T-helper 17 cell (primary cell): ENCODE measurements around the gene PRR13. TPM values are rescaled to one million over a fixed set of nuclear protein-coding genes. Genes with fewer than 3 reads are reported as not detected.

Source experiments
- ATAC-seq: fragments of 150-1000 bp; cut with Tn5 transposase; 2 replicates; pipeline ENCODE4 v1.10.0; 2021; ENCODE audit warnings: mild to moderate bottlenecking, moderate library complexity
- DNase-seq, 3 donors: peaks; one replicate each; pipeline versions ENCODE4 v3.0.0 to v3.0.0-alpha.2; 2020 to 2021
- H3K9me3 ChIP-seq: one replicate; pipeline ENCODE4 v1.7.0; 2013; ENCODE audit warnings: low read length, mild to moderate bottlenecking; ENCODE audit not compliant: control insufficient read depth, poor library complexity, severe bottlenecking
- H3K27ac Mint-ChIP-seq: one replicate; pipeline ENCODE4 v1.8.0; 2022; ENCODE audit warnings: mild to moderate bottlenecking, moderate library complexity, mixed read lengths
- H3K27me3 Mint-ChIP-seq: one replicate; pipeline ENCODE4 v1.8.0; 2022; ENCODE audit warnings: mixed read lengths
- H3K36me3 Mint-ChIP-seq: one replicate; pipeline ENCODE4 v1.8.0; 2022; ENCODE audit warnings: low read depth, mixed read lengths
- H3K4me1 Mint-ChIP-seq: one replicate; pipeline ENCODE4 v1.8.0; 2022; ENCODE audit warnings: mild to moderate bottlenecking, mixed read lengths
- H3K4me3 Mint-ChIP-seq: one replicate; pipeline ENCODE4 v1.8.0; 2022; ENCODE audit warnings: mild to moderate bottlenecking, moderate library complexity, mixed read lengths
- total RNA-seq, 4 donors: library from RNA in 2 of 4; stranded (reverse) in 2 of 4; gene quantifications; one replicate each; pipeline ENCODE4 v1.2.3 and lab custom pipeline; 2022 to 2026

PRR13 gene
- total RNA-seq, 2 donors from 2014 or later: 168 to 188 TPM

GRCh38 chr12:53452159-53453077 lies 10.9 kb downstream of the PRR13 start:
- Mint-ChIP-seq H3K4me1 (peaks cover 30% of the 10 kb centered on the region), H3K4me3 (peak overlapping the region; percentile 97), H3K27ac (peak overlapping the region; percentile 93), H3K36me3 (peaks cover 4% of the 10 kb centered on the region), H3K27me3 (no peaks in the 10 kb centered on the region)
- DNase-seq: peak; percentile 61 to 67 (median 64)
- no peaks in the 10 kb centered on the region for H3K9me3 ChIP-seq
- ATAC-seq: peak; percentile 44

DNA sequence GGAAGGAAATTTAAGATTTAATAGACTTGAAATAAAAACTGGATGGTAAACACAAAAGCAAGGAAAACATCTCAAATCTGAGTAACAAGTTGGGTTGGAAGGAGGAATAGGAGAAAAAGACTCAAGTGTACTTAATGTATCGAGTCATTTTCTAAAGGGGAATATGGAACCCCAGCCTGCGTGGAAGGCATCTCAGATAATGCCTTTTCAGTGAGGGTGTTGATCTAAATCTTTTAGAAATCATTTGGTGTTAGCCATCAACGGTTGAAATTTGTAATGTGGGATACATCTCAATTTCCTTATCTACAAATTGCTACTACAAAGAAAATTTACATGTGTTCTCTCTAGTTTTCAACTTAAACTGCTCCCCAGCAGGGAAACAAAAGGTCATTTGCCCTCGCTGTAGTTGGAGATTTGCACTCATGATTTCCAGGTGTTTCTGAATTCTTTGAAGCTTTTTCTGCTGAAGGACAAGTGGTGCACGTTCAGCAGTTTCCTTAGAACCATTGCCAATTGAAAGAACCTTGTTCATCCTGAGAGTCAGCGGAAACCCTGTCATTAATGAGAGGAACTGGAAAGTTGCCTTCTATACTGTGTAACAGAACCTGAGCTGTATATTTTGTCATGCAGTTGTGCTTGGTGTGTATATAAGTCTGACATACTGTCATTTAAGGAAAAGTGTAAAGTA lies 12.6 kb downstream of the PRR13 start:
- Mint-ChIP-seq H3K36me3 (peaks cover 6% of the 10 kb centered on the region), H3K27me3 (no peaks in the 10 kb centered on the region), H3K4me1 (peaks cover 29% of the 10 kb centered on the region), H3K4me3 (peak overlapping the region; percentile 97), H3K27ac (peak overlapping the region; percentile 93)
- no peaks in the 10 kb centered on the region for H3K9me3 ChIP-seq
- ATAC-seq: no peak
- DNase-seq: no peak

DNA sequence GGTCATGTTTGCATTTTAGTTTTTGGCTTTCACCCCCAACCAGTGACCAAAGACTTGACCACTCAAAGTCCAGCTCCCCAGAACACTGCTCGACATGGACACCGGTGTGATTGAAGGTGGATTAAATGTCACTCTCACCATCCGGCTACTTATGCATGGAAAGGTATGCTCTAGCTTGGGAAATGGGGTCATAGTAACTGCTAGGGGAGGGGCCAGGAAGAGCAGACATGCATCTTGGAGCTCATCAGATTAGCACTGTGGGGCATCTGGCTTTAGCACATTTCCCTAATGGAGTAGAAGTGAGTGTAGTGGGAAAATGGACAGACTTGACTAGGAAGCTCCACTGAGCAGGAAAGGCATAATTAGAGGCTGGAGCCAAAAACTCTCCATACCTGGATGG lies 13.2 kb downstream of the PRR13 start:
- no peaks in the 10 kb centered on the region for H3K9me3 ChIP-seq
- Mint-ChIP-seq H3K4me3 (peak overlapping the region; percentile 56), H3K27me3 (no peaks in the 10 kb centered on the region), H3K27ac (peak overlapping the region; percentile 39), H3K36me3 (peaks cover 7% of the 10 kb centered on the region), H3K4me1 (peaks cover 31% of the 10 kb centered on the region)
- ATAC-seq: no peak
- DNase-seq: no peak

DNA sequence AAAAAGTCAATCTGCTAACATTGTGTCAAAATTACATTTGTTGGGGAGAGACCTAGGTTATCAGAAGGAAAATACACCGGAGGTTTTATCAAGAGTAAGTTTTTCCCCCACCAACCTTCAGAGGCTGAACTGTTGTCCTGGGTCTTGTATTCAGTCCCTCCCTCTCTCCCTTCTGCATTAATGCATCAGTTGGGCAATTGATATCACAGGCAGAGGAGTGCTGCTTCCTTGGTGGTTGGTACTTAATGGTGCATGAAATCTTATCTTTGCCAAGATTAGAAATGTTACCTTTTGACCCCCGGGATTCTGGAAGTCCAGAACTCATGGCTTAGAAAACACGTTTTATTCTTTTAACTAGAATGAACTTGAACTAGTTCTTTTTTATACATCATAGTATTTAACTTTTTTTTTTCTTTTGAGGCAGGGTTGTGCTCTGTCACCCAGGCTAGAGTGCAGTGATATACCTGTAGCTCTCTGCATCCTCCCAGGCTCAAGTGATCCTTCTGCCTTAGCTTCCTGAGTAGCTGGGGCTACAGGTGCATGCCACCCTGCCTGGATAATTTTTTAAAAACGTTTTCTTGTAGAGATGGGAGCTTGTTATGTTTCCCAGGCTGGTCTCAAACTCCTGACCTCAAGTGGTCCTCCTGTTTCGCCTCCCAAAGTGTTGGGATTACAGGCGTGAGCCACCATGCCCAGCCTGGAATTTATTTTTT lies 15.3 kb downstream of the PRR13 start:
- Mint-ChIP-seq H3K36me3 (peaks cover 10% of the 10 kb centered on the region), H3K27ac (peak overlapping the region; percentile 56), H3K27me3 (no peaks in the 10 kb centered on the region), H3K4me1 (peaks cover 40% of the 10 kb centered on the region), H3K4me3 (no peak overlapping the region)
- DNase-seq (no peak), ATAC-seq (no peak)
- H3K9me3 ChIP-seq: no peaks in the 10 kb centered on the region

- H3K4me3 Mint-ChIP-seq: no peak overlapping the region
- no peak for DNase-seq
- peaks cover 31% of the 10 kb centered on the region for H3K4me1 Mint-ChIP-seq
- H3K27ac Mint-ChIP-seq: peak overlapping the region; percentile 84
- H3K9me3 ChIP-seq: no peaks in the 10 kb centered on the region
- H3K27me3 Mint-ChIP-seq: no peaks in the 10 kb centered on the region
- no peak for ATAC-seq
- H3K36me3 Mint-ChIP-seq: peaks cover 8% of the 10 kb centered on the region
Measured at GRCh38 chr12:53459097-53459496, 17.6 kb downstream of the PRR13 start.

GRCh38 chr12:53461059-53461458 lies 19.5 kb downstream of the PRR13 start:
- no peaks in the 10 kb centered on the region for H3K9me3 ChIP-seq
- DNase-seq (no peak), ATAC-seq (no peak)
- peak overlapping the region; percentile 84 for H3K27ac Mint-ChIP-seq
- H3K4me1 Mint-ChIP-seq: peaks cover 29% of the 10 kb centered on the region
- H3K4me3 Mint-ChIP-seq: peak overlapping the region; percentile 28
- H3K36me3 Mint-ChIP-seq: peaks cover 8% of the 10 kb centered on the region
- H3K27me3 Mint-ChIP-seq: no peaks in the 10 kb centered on the region

GRCh38 chr12:53461591-53461990 lies 20.1 kb downstream of the PRR13 start:
- peaks cover 8% of the 10 kb centered on the region for H3K36me3 Mint-ChIP-seq
- peak overlapping the region; percentile 84 for H3K27ac Mint-ChIP-seq

DNA sequence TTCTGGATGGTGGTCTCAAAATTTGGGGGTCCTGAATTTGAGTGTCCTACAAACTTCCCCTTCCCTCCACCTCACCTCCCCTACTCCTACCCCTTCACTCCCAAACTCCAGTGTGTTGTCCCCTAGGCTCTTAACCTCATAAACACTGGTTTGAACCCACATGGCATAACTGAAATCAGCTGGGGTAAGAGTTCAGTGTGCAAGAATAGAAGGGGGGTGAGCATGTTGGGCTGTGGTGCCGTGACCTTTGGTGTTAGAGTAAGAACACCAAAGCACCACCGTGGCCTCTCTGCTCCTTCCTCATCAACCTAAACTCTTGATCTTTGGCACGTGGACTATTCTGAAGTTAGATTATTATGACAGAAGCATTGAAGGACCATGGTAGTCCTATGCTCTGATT lies 21.4 kb downstream of the PRR13 start:
- H3K36me3 Mint-ChIP-seq: peaks cover 12% of the 10 kb centered on the region
- no peak for ATAC-seq
- no peak overlapping the region for H3K4me3 Mint-ChIP-seq
- no peaks in the 10 kb centered on the region for H3K9me3 ChIP-seq
- peaks cover 36% of the 10 kb centered on the region for H3K4me1 Mint-ChIP-seq
- no peak for DNase-seq
- H3K27ac Mint-ChIP-seq: peak overlapping the region; percentile 63
- H3K27me3 Mint-ChIP-seq: no peaks in the 10 kb centered on the region

More at GRCh38 chr12:53461591-53461990, 20.1 kb downstream of the PRR13 start:
- Mint-ChIP-seq H3K4me1 (peaks cover 30% of the 10 kb centered on the region), H3K4me3 (no peak overlapping the region), H3K27me3 (no peaks in the 10 kb centered on the region)
- DNase-seq (no peak), ATAC-seq (no peak)
- no peaks in the 10 kb centered on the region for H3K9me3 ChIP-seq

- DNase-seq (no peak), ATAC-seq (no peak)
- H3K27me3 Mint-ChIP-seq: no peaks in the 10 kb centered on the region
- H3K36me3 Mint-ChIP-seq: peaks cover 11% of the 10 kb centered on the region
- H3K27ac Mint-ChIP-seq: peak overlapping the region; percentile 63
- peak overlapping the region; percentile 19 for H3K4me3 Mint-ChIP-seq
- H3K9me3 ChIP-seq: no peaks in the 10 kb centered on the region
- peaks cover 41% of the 10 kb centered on the region for H3K4me1 Mint-ChIP-seq
Measured at GRCh38 chr12:53463802-53464560, 22.4 kb downstream of the PRR13 start.

DNA sequence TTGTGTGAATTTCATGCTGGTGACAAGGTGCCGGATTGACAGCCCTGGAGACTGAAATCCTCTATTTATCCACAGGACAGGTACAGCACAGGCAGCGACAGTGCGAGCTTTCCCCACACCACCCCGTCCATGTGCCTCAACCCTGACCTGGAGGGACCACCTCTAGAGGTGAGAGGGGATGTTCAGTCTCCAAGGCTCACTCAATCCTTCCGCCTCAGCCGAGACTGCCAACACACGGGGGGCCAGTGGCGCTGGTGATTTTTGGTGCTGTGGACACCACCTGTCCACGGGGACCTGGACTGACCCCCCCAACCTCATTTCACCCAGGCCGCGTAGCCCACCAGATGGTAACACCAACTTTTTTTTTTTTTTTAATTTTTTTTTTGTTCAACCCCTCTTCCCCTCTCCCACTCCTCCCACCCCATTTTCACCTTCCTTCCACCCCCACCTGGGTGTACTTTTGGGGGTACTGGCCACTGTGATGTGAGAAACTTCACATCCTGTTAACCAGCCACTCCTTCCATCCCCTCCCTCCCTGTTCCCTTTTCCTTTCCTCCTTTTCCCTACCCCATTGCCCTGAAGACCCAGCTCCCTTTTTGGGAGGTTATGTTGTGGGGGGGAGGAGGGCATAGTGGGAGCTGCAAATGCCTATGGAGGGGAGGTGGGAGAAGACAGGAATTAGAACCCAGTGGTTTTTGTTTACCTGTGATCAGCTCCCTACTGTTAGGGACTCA lies 23.3 kb downstream of the PRR13 start:
- ATAC-seq (no peak), DNase-seq (no peak)
- no peak overlapping the region for H3K4me3 Mint-ChIP-seq
- H3K4me1 Mint-ChIP-seq: peaks cover 36% of the 10 kb centered on the region
- H3K27ac Mint-ChIP-seq: peak overlapping the region; percentile 29
- no peaks in the 10 kb centered on the region for H3K27me3 Mint-ChIP-seq
- H3K36me3 Mint-ChIP-seq: peaks cover 9% of the 10 kb centered on the region
- no peaks in the 10 kb centered on the region for H3K9me3 ChIP-seq

DNA sequence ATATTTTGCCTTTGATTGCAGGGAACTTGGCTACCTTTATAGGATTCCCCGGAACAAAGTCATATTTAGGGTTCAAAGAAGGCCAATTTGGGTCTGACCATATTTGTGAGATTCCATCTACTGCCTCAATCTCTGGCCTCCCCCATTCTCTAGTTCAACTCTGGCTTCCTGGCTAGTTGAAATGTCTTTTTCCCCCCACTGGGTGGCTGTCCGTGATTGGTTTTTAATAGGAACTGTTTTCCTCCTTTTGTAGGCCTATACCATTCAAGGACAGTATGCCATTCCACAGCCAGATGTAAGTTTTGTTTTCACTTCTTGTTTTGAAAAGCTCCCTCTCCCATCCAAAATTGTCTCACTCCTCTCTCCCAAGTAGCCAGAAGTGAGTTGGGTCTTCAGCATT lies 24.1 kb downstream of the PRR13 start:
- H3K4me3 Mint-ChIP-seq: no peak overlapping the region

GRCh38 chr12:53466640-53467039 lies 25.1 kb downstream of the PRR13 start:
- H3K4me1 Mint-ChIP-seq: peaks cover 33% of the 10 kb centered on the region
- DNase-seq: no peak
- ATAC-seq: no peak
- no peaks in the 10 kb centered on the region for H3K9me3 ChIP-seq
- H3K27me3 Mint-ChIP-seq: no peaks in the 10 kb centered on the region
- H3K27ac Mint-ChIP-seq: peak overlapping the region; percentile 69
- H3K36me3 Mint-ChIP-seq: peaks cover 8% of the 10 kb centered on the region
- peak overlapping the region; percentile 52 for H3K4me3 Mint-ChIP-seq

More for the DNA sequence above, 24.1 kb downstream of the PRR13 start:
- H3K27ac Mint-ChIP-seq: peak overlapping the region; percentile 29
- DNase-seq (no peak), ATAC-seq (no peak)
- H3K27me3 Mint-ChIP-seq: no peaks in the 10 kb centered on the region
- no peaks in the 10 kb centered on the region for H3K9me3 ChIP-seq
- H3K4me1 Mint-ChIP-seq: peaks cover 34% of the 10 kb centered on the region
- peaks cover 5% of the 10 kb centered on the region for H3K36me3 Mint-ChIP-seq
